ENCODE results near the gene USH1G. TPM values are rescaled to one million over a fixed set of nuclear protein-coding genes. Genes with fewer than 3 reads are reported as not detected.

Gene USH1G
- total and polyA plus RNA-seq, 2 of the 13 experiments (the other 11 are each of a cell fraction or from before 2014, with no cell fraction given): 0.04 TPM; not detected in 1

DNA sequence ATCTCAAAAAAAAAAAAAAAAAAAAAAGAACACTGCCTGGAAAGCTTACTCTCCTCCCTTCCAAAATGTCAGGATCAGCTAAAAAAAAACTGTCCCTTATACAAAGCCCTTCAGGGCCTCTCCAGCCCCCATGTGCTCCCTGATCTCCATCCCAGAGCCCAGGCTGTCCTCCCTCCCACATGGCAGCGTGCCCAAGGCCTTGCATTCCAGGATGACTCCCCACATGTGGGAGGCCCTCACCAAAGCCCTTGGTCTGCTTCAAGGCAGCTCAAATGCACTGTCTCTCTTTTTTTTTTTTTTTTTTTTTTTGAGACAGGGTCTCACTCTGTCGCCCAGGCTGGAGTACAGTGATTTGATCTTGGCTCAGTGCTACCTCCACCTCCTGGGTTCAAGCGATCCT, 52.5 kb downstream of the USH1G start (continued):
- TF ChIP-seq, protein P1, sequence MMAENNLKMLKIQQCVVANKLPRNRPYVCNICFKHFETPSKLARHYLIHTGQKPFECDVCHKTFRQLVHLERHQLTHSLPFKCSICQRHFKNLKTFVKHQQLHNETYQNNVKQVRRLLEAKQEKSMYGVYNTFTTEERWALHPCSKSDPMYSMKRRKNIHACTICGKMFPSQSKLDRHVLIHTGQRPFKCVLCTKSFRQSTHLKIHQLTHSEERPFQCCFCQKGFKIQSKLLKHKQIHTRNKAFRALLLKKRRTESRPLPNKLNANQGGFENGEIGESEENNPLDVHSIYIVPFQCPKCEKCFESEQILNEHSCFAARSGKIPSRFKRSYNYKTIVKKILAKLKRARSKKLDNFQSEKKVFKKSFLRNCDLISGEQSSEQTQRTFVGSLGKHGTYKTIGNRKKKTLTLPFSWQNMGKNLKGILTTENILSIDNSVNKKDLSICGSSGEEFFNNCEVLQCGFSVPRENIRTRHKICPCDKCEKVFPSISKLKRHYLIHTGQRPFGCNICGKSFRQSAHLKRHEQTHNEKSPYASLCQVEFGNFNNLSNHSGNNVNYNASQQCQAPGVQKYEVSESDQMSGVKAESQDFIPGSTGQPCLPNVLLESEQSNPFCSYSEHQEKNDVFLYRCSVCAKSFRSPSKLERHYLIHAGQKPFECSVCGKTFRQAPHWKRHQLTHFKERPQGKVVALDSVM (CRISPR knock-in tag; IDR thresholded peaks at IDR 0.05): peak; percentile 57
- TF ChIP-seq, protein P2, sequence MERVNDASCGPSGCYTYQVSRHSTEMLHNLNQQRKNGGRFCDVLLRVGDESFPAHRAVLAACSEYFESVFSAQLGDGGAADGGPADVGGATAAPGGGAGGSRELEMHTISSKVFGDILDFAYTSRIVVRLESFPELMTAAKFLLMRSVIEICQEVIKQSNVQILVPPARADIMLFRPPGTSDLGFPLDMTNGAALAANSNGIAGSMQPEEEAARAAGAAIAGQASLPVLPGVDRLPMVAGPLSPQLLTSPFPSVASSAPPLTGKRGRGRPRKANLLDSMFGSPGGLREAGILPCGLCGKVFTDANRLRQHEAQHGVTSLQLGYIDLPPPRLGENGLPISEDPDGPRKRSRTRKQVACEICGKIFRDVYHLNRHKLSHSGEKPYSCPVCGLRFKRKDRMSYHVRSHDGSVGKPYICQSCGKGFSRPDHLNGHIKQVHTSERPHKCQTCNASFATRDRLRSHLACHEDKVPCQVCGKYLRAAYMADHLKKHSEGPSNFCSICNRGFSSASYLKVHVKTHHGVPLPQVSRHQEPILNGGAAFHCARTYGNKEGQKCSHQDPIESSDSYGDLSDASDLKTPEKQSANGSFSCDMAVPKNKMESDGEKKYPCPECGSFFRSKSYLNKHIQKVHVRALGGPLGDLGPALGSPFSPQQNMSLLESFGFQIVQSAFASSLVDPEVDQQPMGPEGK (CRISPR knock-in tag; IDR thresholded peaks at IDR 0.05): peak; percentile 82
- TF ChIP-seq AKAP8 (CRISPR knock-in tag; IDR thresholded peaks at IDR 0.05) (no peak), FOSL2 (CRISPR knock-in tag; IDR thresholded peaks at IDR 0.05) (peak; percentile 62; the same call in 1 of the 2 replicates), SOX13 (IDR thresholded peaks at IDR 0.05) (no peak), SOX13 (CRISPR knock-in tag; conservative IDR thresholded peaks at IDR 0.05 in 1 of 2, IDR thresholded peaks at IDR 0.05 in 1 of 2) (0 out of 4 replicates have a peak, but pooled peaks of 1 of the 2 experiments have one; percentile 12), ZNF263 (CRISPR knock-in tag; IDR thresholded peaks at IDR 0.05) (peak; percentile 98), ZFP62 (CRISPR knock-in tag; IDR thresholded peaks at IDR 0.05) (no peak), ZNF121 (CRISPR knock-in tag; IDR thresholded peaks at IDR 0.05) (peak; percentile 50; the same call in 1 of the 2 replicates), SETDB1 (CRISPR knock-in tag; IDR thresholded peaks at IDR 0.05; ENCODE audit: borderline replicate concordance) (no peak)
- TF ChIP-seq, protein P3, sequence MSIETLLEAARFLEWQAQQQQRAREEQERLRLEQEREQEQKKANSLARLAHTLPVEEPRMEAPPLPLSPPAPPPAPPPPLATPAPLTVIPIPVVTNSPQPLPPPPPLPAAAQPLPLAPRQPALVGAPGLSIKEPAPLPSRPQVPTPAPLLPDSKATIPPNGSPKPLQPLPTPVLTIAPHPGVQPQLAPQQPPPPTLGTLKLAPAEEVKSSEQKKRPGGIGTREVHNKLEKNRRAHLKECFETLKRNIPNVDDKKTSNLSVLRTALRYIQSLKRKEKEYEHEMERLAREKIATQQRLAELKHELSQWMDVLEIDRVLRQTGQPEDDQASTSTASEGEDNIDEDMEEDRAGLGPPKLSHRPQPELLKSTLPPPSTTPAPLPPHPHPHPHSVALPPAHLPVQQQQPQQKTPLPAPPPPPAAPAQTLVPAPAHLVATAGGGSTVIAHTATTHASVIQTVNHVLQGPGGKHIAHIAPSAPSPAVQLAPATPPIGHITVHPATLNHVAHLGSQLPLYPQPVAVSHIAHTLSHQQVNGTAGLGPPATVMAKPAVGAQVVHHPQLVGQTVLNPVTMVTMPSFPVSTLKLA (IDR thresholded peaks at IDR 0.05): 0 out of 2 replicates have a peak, but pooled peaks have one; percentile 5
- TF ChIP-seq, protein P4, sequence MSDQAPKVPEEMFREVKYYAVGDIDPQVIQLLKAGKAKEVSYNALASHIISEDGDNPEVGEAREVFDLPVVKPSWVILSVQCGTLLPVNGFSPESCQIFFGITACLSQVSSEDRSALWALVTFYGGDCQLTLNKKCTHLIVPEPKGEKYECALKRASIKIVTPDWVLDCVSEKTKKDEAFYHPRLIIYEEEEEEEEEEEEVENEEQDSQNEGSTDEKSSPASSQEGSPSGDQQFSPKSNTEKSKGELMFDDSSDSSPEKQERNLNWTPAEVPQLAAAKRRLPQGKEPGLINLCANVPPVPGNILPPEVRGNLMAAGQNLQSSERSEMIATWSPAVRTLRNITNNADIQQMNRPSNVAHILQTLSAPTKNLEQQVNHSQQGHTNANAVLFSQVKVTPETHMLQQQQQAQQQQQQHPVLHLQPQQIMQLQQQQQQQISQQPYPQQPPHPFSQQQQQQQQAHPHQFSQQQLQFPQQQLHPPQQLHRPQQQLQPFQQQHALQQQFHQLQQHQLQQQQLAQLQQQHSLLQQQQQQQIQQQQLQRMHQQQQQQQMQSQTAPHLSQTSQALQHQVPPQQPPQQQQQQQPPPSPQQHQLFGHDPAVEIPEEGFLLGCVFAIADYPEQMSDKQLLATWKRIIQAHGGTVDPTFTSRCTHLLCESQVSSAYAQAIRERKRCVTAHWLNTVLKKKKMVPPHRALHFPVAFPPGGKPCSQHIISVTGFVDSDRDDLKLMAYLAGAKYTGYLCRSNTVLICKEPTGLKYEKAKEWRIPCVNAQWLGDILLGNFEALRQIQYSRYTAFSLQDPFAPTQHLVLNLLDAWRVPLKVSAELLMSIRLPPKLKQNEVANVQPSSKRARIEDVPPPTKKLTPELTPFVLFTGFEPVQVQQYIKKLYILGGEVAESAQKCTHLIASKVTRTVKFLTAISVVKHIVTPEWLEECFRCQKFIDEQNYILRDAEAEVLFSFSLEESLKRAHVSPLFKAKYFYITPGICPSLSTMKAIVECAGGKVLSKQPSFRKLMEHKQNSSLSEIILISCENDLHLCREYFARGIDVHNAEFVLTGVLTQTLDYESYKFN (CRISPR knock-in tag; conservative IDR thresholded peaks at IDR 0.05): 0 out of 2 replicates have a peak, but pooled peaks have one; percentile 23
- TF ChIP-seq, protein P5, sequence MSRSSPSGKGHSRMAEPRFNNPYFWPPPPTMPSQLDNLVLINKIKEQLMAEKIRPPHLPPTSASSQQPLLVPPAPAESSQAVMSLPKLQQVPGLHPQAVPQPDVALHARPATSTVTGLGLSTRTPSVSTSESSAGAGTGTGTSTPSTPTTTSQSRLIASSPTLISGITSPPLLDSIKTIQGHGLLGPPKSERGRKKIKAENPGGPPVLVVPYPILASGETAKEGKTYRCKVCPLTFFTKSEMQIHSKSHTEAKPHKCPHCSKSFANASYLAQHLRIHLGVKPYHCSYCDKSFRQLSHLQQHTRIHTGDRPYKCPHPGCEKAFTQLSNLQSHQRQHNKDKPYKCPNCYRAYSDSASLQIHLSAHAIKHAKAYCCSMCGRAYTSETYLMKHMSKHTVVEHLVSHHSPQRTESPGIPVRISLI (CRISPR knock-in tag; IDR thresholded peaks at IDR 0.05; ENCODE audit: borderline replicate concordance): peak; percentile 43; the same call in 1 of the 2 replicates
- TF ChIP-seq, protein P6, sequence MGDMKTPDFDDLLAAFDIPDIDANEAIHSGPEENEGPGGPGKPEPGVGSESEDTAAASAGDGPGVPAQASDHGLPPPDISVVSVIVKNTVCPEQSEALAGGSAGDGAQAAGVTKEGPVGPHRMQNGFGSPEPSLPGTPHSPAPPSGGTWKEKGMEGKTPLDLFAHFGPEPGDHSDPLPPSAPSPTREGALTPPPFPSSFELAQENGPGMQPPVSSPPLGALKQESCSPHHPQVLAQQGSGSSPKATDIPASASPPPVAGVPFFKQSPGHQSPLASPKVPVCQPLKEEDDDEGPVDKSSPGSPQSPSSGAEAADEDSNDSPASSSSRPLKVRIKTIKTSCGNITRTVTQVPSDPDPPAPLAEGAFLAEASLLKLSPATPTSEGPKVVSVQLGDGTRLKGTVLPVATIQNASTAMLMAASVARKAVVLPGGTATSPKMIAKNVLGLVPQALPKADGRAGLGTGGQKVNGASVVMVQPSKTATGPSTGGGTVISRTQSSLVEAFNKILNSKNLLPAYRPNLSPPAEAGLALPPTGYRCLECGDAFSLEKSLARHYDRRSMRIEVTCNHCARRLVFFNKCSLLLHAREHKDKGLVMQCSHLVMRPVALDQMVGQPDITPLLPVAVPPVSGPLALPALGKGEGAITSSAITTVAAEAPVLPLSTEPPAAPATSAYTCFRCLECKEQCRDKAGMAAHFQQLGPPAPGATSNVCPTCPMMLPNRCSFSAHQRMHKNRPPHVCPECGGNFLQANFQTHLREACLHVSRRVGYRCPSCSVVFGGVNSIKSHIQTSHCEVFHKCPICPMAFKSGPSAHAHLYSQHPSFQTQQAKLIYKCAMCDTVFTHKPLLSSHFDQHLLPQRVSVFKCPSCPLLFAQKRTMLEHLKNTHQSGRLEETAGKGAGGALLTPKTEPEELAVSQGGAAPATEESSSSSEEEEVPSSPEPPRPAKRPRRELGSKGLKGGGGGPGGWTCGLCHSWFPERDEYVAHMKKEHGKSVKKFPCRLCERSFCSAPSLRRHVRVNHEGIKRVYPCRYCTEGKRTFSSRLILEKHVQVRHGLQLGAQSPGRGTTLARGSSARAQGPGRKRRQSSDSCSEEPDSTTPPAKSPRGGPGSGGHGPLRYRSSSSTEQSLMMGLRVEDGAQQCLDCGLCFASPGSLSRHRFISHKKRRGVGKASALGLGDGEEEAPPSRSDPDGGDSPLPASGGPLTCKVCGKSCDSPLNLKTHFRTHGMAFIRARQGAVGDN (CRISPR knock-in tag; IDR thresholded peaks at IDR 0.05): peak; percentile 57

All from HepG2 (cell line).